Adrenal gland (tissue), 12 donors: Measurements from ENCODE around the gene ASCL2. TPM values are rescaled to one million over a fixed set of nuclear protein-coding genes. Genes with fewer than 3 reads are reported as not detected.

Experiments used
- DNase-seq, 7 donors: peaks; one replicate each; pipeline ENCODE4 v3.0.0-alpha.2; 2019 to 2020
- H3K27ac ChIP-seq, 5 donors: fragments of 200-600 bp; sonication (generic) in 4 of 5; 1 replicate in 3 of 5; 2 replicates in 2 of 5; pipeline versions ENCODE4 v1.5.1 to v1.8.0; 2016 to 2020; ENCODE audit warnings: mild to moderate bottlenecking in 1 of 5
- H3K27me3 ChIP-seq: fragments of 200-600 bp; 2 replicates; pipeline ENCODE4 v1.8.0; 2021
- H3K36me3 ChIP-seq, 2 donors: fragments of 200-600 bp; replicated peaks in 1 of 2; 1 replicate in 1 of 2; 2 replicates in 1 of 2; pipeline versions ENCODE4 v1.5.1 to v1.8.0; 2018 to 2022
- H3K4me1 ChIP-seq, 2 donors: fragments of 200-600 bp; replicated peaks in 1 of 2; 1 replicate in 1 of 2; 2 replicates in 1 of 2; pipeline versions ENCODE4 v1.5.1 to v1.8.0; 2018 to 2021
- H3K4me3 ChIP-seq, 4 donors: fragments of 200-600 bp; sonication (generic) in 3 of 4; one replicate each; pipeline ENCODE4 v1.5.1; 2016 to 2018
- H3K9me3 ChIP-seq, 3 donors: fragments of 200-600 bp; sonication (generic) in 1 of 3; replicated peaks in 1 of 3; 1 replicate in 2 of 3; 2 replicates in 1 of 3; pipeline versions ENCODE4 v1.5.1 to v1.8.0; 2016 to 2021
- POLR2A ChIP-seq, 2 donors: fragments of 450-650 bp; IDR thresholded peaks; one replicate each; pipeline ENCODE4 v1.6.1; 2017; ENCODE audit warnings: antibody characterized with exemption in 2 of 2, mild to moderate bottlenecking in 2 of 2, moderate library complexity in 1 of 2
- WGBS, 4 donors: extraction: QIAGEN DNeasy Blood & Tissue Kit in 2 of 4; methylation state at CpG; one replicate each; pipeline versions ENCODE4 v1.1.5 to v1.1.7; 2013 to 2017; 5-methylcytosine and 5-hydroxymethylcytosine counted together
- intact Hi-C, 2 donors: fragments of 100-400 bp; cut with DNase I; formaldehyde crosslinking; loops; one replicate each; pipeline versions ENCODE4 v1.14.1 to v1.15.0; 2022 to 2023
- polyA plus RNA-seq, 3 donors: library from polyadenylated mRNA; stranded (reverse); fragments of 200-250 nt in 2 of 3; fragments of 350-450 nt in 1 of 3; fragmentation: Illumina TruSeq in 1 of 3; extraction: RNeasy Lipid Tissue Mini Kit (QIAGEN cat#74804) in 1 of 3; gene quantifications; one replicate each; pipeline ENCODE4 v1.2.3, GENCODE V29; 2013 to 2014
- total RNA-seq, 9 donors: library from RNA; depleted of rRNA in 4 of 9; stranded (reverse); fragments of >200 nt in 4 of 9; fragments of 120-200 nt in 1 of 9; fragmentation: NEBNext Ultra II Directional in 1 of 9; extraction: Animal tissue kit (Norgen Biotek cat#: 25700) in 1 of 9; gene quantifications; one replicate each; pipeline versions ENCODE4 v1.1.0 to v1.2.4, GENCODE V29; 2013 to 2023
- TF ChIP-seq, protein P1 (sequence below), 6 experiments: fragments of 450-650 bp in 4 of 6; fragments of 200-600 bp in 2 of 6; sonication (generic) in 1 of 6; IDR thresholded peaks; 1 replicate in 5 of 6; 2 replicates in 1 of 6; pipeline versions ENCODE4 v1.5.1 to v1.8.0; 2016 to 2021; ENCODE audit warnings: antibody characterized with exemption in 6 of 6, mild to moderate bottlenecking in 2 of 6, moderate library complexity in 1 of 6
- donor health status: healthy with polysubstance abuse.
- donor health status: Bipolar disorder and iron deficiency.
- donor health status: DM: yes; HTN: yes; CAD: no.
- donor health status: DM: no; HTN: no; CAD: no.
- donor health status: DM: no; HTN: no; CAD: no.
- donor health status: DM: yes; HTN: yes; CAD: no.

The ASCL2 gene
- total and polyA plus RNA-seq, 12 donors: 0.11 to 2.2 (median 0.77) TPM; not detected in 2

DNA sequence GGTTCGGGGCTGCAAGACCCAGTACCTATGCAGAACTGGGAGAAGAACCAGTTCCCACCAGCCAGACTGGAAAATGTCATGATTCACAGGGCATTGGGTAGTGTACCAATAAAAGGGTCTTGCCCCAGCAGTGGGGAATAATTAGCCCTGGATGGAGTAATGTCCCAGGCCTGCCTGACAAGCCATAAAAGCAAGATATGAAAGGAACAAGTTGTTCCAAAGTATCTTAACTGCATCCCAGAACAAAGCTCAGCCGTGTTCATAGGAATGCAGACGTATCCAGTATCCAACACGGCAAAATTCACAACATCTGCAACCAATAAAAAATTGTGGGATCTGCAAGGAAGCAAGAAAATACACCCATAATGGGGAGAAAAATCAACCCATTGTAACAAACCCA, 47.9 kb downstream of the ASCL2 start:
- intact Hi-C loops: no loop called here
- no peak for DNase-seq
- 65 to 78% (median 74%) methylated on average over 4 of the region's 4 CpGs for WGBS, 4 donors

DNA sequence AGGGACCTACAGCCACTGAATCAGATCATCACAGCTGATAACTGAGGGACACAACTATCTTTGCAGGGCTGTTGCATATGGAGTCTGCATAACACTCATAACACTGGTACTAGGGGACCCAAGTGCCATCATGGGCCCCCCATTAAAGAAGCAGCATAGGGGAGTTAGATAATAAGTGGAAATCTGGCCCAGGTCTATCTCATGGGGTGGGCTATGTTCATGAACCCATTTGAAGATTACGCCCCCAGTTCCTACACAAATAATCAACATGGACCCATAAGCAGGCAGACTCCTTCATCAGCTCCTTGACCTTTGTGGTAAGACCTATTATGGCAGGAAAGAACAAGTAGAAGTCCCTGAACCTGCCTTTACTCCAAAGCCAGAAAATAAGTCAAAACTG, 48.8 kb downstream of the ASCL2 start:
- Histone ChIP-seq H3K27ac (no peak overlapping the region), H3K27me3 (no peaks in the 10 kb centered on the region), H3K36me3 (no peaks in the 10 kb centered on the region), H3K4me3 (no peak overlapping the region), H3K9me3 (peaks cover 0 to 4% (median 0%) of the 10 kb centered on the region in 3 donors), H3K4me1 (no peaks in the 10 kb centered on the region)
- WGBS, 4 donors: 74 to 95% (median 85%) methylated on average over 1 of the region's 1 CpG
- DNase-seq: no peak
- no peak for TF ChIP-seq POLR2A (IDR thresholded peaks at IDR 0.05)
- TF ChIP-seq, protein P1, sequence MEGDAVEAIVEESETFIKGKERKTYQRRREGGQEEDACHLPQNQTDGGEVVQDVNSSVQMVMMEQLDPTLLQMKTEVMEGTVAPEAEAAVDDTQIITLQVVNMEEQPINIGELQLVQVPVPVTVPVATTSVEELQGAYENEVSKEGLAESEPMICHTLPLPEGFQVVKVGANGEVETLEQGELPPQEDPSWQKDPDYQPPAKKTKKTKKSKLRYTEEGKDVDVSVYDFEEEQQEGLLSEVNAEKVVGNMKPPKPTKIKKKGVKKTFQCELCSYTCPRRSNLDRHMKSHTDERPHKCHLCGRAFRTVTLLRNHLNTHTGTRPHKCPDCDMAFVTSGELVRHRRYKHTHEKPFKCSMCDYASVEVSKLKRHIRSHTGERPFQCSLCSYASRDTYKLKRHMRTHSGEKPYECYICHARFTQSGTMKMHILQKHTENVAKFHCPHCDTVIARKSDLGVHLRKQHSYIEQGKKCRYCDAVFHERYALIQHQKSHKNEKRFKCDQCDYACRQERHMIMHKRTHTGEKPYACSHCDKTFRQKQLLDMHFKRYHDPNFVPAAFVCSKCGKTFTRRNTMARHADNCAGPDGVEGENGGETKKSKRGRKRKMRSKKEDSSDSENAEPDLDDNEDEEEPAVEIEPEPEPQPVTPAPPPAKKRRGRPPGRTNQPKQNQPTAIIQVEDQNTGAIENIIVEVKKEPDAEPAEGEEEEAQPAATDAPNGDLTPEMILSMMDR (IDR thresholded peaks at IDR 0.05): no peak
- intact Hi-C loops: no loop called here

More for the DNA sequence above, 47.9 kb downstream of the ASCL2 start:
- Histone ChIP-seq H3K4me3 (no peak overlapping the region), H3K27me3 (no peaks in the 10 kb centered on the region), H3K4me1 (no peaks in the 10 kb centered on the region), H3K36me3 (no peaks in the 10 kb centered on the region), H3K27ac (no peak overlapping the region), H3K9me3 (peaks cover 0 to 4% (median 0%) of the 10 kb centered on the region in 3 donors)
- no peak for TF ChIP-seq POLR2A (IDR thresholded peaks at IDR 0.05)
- TF ChIP-seq, protein P1 (IDR thresholded peaks at IDR 0.05): no peak

DNA sequence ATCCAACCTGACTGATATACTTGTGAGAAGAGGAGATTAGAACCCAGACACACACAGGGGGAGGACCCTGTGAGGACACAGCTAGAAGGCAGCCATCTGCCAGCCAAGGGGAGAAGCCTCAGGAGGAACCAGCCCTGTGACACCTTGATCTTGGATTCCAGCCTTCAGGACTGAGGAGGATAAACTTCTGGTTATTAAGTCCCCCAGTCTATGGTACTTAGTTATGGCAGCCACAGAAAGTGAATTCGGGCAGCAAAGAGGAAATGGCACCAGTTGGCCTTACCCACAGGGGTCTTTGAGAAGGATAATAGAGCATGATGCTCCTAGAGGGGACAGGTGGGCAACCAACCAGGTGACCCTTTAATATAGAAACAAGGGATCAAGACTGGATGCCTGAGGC, 49.4 kb downstream of the ASCL2 start:
- Histone ChIP-seq H3K27ac (no peak overlapping the region), H3K9me3 (peaks cover 0 to 4% (median 0%) of the 10 kb centered on the region in 3 donors), H3K36me3 (no peaks in the 10 kb centered on the region), H3K27me3 (no peaks in the 10 kb centered on the region), H3K4me1 (no peaks in the 10 kb centered on the region), H3K4me3 (no peak overlapping the region)
- intact Hi-C loops: no loop called here
- WGBS, 4 donors: 50 to 68% (median 57%) methylated on average over 1 of the region's 1 CpG
- no peak for DNase-seq
- TF ChIP-seq, protein P1 (IDR thresholded peaks at IDR 0.05): no peak
- no peak for TF ChIP-seq POLR2A (IDR thresholded peaks at IDR 0.05)

DNA sequence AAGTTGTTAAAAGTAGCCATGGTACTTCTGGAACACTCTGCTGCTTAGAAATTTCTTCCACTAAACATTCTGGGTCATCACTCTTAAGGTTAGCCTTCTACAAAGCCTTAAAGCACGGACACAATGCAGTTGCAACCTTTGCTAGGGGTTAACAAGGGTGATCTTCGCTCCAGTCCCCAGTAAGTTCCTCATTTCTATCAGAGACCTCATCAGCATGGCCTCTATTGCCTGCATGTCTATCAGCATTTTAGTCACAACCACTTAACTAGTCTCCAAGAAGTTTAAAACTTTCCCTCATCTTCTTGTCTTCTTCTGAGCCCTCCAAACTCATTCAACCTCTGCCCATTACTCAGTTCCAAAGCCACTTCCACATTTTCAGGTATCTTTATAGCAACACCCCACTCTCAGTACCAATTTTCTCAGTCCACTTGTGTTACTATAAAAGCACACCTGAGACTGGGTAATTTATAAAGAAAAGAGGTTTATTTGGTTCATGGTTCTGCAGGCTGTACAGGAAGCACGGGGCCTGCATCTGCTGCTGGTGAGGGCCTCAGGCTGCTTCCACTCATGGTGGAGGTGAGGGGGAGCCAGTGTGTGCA, 50.1 kb downstream of the ASCL2 start:
- no peak for DNase-seq
- TF ChIP-seq POLR2A (IDR thresholded peaks at IDR 0.05): no peak
- TF ChIP-seq, protein P1 (IDR thresholded peaks at IDR 0.05): no peak
- Histone ChIP-seq H3K27me3 (no peaks in the 10 kb centered on the region), H3K4me1 (no peaks in the 10 kb centered on the region), H3K27ac (no peak overlapping the region), H3K4me3 (no peak overlapping the region), H3K36me3 (no peaks in the 10 kb centered on the region), H3K9me3 (peaks cover 0 to 4% (median 0%) of the 10 kb centered on the region in 3 donors)
- intact Hi-C loops: no loop called here
- 63 to 75% (median 73%) methylated on average over 3 of the region's 3 CpGs for WGBS, 4 donors
